H1 (cell line): ENCODE measurements around the gene ARID1B. TPM values are rescaled to one million over a fixed set of nuclear protein-coding genes. Genes with fewer than 3 reads are reported as not detected.

Experiments
- CBX5 ChIP-seq: fragments of 300-800, 300-1000 bp; sonication (generic); IDR thresholded peaks from 2 replicates; pipeline ENCODE4 v1.7.1; 2016; ENCODE audit warnings: antibody characterized with exemption, low read length, low read depth
- SP2 ChIP-seq: IDR thresholded peaks from 2 replicates; pipeline ENCODE4 v1.6.1; 2012; ENCODE audit warnings: mild to moderate bottlenecking, low read length, inconsistent platforms
- polyA plus RNA-seq, 7 experiments: library from polyadenylated mRNA; depleted of rRNA in 3 of 7; stranded (reverse) in 5 of 7; unstranded in 2 of 7; fragments of >200 nt in 5 of 7; fragments of 200-250 nt in 2 of 7; gene quantifications; 1 replicate in 5 of 7; 2 replicates in 1 of 7; 4 replicates in 1 of 7; pipeline versions ENCODE4 v1.2.1 to v1.2.3, GENCODE V29; 2011 to 2013; ENCODE audit warnings: missing spikeins in 2 of 7, mixed read lengths in 2 of 7
- total RNA-seq: library from RNA; stranded (reverse); fragmentation: NEBNext Ultra II Directional; extraction: Animal tissue kit (Norgen Biotek cat#: 25700); gene quantifications from 2 replicates; pipeline ENCODE4 v1.2.1, GENCODE V29; 2021
- TF ChIP-seq, protein P1 (sequence below): fragments of 300-600 bp; sonication (generic); IDR thresholded peaks from 2 replicates; pipeline ENCODE4 v1.7.1; 2012; ENCODE audit warnings: low read length, moderate library complexity, mild to moderate bottlenecking, inconsistent platforms; ENCODE audit not compliant: insufficient replicate concordance

ARID1B gene
- total and polyA plus RNA-seq, 2 of the 8 experiments (the other 6 are each of a cell fraction or from before 2014, with no cell fraction given) = 24.3 to 70.3 TPM

DNA sequence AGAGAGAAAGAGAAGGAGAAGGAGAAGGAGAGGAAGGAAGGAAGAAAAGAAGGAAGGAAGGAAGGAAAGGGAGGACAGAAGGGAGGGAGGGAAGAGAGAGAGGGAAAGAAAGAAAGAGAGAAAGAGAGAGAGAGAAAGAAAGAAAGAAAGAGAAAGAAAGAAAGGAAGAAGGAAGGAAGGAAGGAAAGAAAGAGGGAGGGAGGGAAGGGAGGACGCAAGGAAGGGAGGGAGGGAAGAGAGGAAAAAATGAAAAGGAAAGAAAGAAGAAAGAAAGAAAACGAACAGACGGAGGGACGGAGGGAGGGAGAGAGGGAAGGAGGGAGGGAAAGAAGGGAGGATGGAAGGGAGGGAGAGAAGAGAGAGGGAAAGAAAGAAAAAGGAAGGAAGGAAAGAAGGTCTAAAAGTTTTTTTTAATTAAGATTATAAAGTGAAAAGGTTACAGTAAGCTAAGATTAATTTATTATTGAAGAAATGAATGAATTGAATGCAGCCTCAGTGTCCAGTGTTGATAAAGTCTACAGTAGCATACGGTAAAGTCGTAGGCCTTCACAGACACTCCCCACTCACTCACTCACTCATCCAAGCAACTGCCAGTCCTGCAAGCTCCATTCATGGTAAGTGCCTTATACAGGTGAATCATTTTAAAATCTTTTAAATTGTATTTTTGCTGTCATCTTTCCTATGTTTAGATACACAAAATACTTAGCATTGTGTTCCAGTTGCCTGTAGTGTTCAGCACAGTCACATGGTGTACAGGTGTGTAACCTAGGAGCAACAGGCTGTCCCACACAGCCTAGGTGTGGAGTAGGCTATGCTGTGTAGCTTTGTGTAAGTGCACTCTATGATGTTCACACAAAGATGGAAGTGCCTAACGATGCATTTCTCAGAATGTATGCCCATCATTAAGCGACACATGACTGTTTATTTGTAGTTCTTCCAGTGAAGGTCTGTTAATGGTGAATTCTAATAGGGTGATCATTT is 20.3 kb upstream of the ARID1B start (continued):
- TF ChIP-seq, protein P1, sequence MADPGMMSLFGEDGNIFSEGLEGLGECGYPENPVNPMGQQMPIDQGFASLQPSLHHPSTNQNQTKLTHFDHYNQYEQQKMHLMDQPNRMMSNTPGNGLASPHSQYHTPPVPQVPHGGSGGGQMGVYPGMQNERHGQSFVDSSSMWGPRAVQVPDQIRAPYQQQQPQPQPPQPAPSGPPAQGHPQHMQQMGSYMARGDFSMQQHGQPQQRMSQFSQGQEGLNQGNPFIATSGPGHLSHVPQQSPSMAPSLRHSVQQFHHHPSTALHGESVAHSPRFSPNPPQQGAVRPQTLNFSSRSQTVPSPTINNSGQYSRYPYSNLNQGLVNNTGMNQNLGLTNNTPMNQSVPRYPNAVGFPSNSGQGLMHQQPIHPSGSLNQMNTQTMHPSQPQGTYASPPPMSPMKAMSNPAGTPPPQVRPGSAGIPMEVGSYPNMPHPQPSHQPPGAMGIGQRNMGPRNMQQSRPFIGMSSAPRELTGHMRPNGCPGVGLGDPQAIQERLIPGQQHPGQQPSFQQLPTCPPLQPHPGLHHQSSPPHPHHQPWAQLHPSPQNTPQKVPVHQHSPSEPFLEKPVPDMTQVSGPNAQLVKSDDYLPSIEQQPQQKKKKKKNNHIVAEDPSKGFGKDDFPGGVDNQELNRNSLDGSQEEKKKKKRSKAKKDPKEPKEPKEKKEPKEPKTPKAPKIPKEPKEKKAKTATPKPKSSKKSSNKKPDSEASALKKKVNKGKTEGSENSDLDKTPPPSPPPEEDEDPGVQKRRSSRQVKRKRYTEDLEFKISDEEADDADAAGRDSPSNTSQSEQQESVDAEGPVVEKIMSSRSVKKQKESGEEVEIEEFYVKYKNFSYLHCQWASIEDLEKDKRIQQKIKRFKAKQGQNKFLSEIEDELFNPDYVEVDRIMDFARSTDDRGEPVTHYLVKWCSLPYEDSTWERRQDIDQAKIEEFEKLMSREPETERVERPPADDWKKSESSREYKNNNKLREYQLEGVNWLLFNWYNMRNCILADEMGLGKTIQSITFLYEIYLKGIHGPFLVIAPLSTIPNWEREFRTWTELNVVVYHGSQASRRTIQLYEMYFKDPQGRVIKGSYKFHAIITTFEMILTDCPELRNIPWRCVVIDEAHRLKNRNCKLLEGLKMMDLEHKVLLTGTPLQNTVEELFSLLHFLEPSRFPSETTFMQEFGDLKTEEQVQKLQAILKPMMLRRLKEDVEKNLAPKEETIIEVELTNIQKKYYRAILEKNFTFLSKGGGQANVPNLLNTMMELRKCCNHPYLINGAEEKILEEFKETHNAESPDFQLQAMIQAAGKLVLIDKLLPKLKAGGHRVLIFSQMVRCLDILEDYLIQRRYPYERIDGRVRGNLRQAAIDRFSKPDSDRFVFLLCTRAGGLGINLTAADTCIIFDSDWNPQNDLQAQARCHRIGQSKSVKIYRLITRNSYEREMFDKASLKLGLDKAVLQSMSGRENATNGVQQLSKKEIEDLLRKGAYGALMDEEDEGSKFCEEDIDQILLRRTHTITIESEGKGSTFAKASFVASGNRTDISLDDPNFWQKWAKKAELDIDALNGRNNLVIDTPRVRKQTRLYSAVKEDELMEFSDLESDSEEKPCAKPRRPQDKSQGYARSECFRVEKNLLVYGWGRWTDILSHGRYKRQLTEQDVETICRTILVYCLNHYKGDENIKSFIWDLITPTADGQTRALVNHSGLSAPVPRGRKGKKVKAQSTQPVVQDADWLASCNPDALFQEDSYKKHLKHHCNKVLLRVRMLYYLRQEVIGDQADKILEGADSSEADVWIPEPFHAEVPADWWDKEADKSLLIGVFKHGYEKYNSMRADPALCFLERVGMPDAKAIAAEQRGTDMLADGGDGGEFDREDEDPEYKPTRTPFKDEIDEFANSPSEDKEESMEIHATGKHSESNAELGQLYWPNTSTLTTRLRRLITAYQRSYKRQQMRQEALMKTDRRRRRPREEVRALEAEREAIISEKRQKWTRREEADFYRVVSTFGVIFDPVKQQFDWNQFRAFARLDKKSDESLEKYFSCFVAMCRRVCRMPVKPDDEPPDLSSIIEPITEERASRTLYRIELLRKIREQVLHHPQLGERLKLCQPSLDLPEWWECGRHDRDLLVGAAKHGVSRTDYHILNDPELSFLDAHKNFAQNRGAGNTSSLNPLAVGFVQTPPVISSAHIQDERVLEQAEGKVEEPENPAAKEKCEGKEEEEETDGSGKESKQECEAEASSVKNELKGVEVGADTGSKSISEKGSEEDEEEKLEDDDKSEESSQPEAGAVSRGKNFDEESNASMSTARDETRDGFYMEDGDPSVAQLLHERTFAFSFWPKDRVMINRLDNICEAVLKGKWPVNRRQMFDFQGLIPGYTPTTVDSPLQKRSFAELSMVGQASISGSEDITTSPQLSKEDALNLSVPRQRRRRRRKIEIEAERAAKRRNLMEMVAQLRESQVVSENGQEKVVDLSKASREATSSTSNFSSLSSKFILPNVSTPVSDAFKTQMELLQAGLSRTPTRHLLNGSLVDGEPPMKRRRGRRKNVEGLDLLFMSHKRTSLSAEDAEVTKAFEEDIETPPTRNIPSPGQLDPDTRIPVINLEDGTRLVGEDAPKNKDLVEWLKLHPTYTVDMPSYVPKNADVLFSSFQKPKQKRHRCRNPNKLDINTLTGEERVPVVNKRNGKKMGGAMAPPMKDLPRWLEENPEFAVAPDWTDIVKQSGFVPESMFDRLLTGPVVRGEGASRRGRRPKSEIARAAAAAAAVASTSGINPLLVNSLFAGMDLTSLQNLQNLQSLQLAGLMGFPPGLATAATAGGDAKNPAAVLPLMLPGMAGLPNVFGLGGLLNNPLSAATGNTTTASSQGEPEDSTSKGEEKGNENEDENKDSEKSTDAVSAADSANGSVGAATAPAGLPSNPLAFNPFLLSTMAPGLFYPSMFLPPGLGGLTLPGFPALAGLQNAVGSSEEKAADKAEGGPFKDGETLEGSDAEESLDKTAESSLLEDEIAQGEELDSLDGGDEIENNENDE = no peak
- no peak for TF ChIP-seq CBX5
- TF ChIP-seq SP2 = no peak
